HG03159 (cell line): Measurements from ENCODE around the gene RPLP2.

Source experiments
- ATAC-seq: cut with Tn5 transposase; IDR thresholded peaks from one replicate; pipeline ENCODE4 v1.9.1; 2021; ENCODE audit warnings: mild to moderate bottlenecking, moderate library complexity; ENCODE audit not compliant: unreplicated experiment

The RPLP2 gene

DNA sequence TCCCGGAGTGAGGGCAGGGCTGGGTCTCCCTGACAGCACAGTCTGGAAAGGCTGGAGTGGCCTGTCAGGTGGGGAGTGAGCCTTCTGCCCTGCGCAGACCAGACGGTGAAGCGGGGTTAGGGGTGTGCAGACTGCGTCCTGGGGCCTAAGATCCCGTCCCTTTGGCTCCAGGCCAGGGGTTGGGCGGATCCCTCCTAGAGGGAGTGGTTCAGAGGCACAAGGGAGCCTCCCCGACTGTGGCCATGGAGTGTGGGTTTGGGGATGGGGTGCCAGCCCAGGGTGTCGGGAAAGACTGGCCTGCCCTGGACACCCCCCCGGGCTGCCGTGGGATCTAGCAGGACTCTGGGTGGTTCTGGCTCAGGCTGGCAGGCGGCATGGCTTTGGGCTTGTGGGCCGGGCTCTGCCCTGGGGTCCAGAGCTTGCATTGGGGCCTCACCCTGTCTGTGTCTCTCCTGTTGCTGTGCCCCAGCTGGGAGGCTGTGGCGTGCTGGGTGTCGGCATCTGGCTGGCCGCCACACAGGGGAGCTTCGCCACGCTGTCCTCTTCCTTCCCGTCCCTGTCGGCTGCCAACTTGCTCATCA lies 52.4 kb downstream of the RPLP2 start:
- ATAC-seq = no peak
